GM04503 (cell line): Measurements from ENCODE around the gene GET4.

ENCODE experiments used
- DNase-seq: peaks from one replicate; pipeline ENCODE4 v3.0.0-alpha.2; 2012; ENCODE audit warnings: low read depth

Gene GET4

DNA sequence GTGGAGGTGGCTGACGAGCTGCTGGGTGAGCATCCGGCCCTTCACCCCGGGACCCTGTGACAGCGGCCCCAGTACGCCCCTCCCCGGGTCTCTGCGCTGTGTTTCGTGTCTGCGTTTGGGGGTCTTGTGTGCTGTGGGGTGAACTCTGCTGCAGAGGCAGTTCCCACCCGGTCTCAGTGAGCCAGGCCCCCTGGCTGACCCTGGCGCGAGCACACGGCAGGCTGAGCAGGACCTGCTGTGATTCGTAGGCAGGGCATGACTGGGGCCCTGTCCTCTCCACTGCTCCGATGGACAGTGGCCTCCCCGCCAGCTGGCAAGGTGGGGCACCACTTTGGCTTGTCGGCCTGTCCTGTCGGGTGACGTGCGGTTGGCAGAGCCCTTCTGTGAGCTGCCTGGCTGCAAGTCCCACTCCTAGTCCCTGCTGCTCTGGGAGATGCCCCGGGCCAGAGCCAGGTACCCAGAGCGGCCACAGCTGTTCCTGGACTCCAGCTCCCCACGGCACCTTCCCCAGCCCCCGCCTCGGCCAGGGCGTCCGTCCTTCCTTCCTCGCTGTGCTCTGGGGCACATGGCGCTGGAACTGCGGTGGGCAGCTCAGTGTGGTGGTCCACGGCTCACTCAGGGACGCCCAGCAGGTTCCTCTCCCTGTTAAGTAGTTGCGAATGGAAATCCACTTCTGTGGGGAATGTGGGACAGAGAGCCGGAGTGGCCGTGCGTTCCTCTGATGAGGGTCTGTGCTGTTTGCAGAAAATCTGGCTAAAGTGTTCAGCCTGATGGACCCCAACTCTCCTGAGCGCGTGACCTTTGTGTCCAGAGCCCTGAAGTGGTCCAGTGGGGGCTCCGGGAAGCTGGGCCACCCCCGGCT is 10.5 kb downstream of the GET4 start:
- no peak for DNase-seq

DNA sequence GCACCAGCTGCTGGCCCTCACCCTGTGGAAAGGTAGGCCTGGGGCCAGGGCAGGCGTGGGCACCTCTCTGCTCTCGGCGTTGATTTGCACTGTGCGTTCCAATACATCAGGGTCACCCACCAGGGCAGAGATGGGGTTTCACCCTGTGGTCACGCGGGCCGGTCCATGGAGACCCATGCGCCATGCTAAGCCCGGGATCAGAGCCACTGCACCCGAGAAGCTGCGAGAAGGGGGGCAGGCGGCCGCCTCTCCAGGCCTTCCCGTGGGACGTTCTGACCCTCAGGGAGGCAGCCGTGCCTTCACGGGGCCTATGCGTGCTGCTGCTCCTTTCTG is 11.1 kb downstream of the GET4 start:
- DNase-seq: no peak

DNA sequence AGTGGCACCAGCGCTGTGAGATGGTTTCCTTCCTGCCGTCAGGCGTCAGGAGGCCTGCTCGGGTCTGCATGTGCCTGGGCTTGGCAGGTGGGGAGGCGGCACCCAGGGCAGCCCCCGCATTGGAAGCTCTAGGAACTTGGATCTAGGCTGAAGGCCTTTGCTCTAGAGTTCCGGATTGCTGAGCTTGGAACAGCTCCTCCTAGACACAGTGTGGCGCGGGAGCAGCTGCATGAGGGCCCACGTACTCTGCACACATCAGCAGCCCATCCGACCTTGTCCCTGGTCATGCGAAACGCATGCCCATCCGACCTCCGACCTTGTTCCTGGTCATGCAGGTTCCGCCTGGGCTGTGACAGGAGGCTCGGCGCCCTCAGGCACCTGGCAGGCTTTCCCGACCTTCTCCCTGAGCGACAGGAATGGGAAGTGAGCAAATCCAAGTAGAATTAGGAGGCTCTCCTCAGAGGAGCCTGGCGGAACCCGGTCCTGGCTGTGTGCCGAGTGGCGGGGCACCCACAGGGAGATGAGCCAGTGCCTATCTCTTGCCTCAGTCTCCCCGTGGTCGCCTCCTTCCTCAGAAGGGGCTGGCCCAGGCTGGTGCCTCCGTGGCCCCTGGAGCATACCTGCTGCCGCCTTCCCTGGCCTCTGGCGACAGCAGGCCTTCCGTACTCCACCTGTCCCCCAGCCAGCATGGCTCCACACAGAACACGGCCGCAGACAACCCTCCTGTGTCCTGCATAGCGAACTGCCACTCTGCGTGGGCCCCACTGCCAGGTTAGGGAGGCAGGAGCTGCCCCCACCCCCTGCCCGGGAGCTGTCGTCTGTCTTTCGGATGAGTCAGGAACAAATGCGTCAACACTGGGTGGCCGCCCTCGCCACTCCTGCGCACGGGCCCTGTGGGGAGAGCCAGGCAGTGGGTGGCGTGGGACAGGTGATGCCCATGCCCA is 12.0 kb downstream of the GET4 start:
- no peak for DNase-seq

DNA sequence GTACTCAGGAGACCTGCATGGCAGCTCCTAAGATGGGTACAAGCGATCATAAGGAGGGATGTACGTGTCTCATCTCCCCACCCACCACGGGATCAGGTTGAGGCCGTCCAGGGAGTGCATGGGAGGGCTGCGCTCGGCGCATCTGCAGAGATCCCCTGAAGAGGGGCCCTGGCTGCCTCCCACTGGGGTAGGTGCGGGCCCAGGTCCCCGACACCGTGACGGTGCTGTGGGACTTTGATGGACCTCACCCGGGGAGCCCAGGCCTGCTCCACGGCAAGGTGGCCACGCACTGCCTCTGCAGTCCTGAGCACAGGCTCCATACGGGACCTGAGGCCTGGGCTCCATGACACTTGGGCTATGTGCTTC is 12.7 kb downstream of the GET4 start:
- DNase-seq: no peak

DNA sequence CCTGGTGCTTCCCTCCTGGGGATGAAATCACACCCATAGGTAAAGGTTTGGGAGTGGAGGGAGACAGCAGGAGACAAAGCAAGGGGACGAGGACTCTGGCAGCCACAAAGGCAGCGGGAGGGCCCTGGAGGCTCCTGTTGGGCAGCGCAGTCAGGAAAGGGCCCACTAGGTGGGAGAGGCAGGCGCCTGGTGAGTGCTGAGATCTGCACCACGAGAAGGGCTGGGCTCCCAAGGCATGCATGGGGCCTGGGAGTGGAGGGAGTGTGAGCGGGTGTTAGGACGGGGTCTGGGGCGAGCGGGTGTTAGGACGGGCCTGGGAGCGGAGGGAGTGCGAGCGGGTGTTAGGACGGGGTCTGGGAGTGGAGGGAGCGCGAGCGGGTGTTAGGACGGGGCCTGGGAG is 13.0 kb downstream of the GET4 start:
- no peak for DNase-seq

DNA sequence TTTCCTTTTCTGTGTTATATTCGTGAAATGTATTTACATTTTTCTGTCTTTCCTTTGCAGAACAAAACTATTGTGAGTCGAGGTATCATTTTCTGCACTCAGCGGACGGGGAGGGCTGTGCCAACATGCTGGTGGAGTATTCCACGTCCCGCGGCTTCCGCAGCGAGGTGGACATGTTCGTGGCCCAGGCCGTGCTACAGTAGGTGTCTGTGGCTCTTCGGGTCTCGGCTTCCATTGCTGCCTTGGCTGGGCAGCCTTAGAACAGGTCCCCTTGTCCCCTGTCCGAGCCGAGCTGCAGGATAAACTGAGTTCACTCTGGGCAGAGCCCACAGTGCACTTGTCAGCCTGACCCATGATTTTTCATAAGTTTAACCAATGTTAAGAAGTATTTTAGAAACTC is 14.5 kb downstream of the GET4 start:
- DNase-seq: no peak

DNA sequence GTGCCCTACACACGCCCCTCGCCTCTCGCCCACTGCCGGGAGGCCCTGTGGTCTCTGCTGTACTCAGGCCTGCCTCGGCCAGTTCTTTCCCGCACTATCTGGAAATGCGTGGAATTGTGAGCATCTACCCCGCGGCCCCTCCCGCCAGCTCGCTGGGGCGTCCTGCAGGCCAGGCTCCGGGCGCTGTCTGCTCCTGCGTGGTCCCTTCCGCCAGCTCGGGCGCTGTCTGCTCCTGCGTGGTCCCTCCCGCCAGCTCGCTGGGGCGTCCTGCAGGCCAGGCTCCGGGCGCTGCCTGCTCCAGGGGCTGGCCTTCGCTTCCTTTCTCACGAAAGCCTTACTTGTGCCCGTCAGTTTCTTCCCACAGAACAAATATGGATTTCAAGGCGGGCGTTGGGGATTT is 14.9 kb downstream of the GET4 start:
- DNase-seq: no peak

DNA sequence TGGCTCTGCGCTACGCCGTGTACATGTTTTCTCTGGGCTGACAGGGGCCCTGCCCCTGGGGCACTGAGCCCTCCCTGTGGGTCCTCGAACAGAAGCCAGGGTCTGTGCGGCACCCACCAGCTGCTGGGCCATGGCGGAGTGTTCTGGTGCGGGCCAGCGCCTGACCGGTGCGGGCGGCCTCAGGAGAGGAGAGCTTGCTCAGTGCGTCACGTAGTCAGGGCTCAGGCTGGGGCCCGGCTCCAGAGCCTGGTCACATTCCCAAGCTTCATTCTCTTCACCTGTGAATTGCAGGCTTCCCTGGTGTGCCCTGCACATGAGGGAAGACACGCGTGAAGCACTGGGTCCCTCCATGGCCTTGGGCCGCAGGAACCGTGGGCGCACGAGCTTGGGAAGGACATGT is 15.5 kb downstream of the GET4 start:
- DNase-seq: no peak

DNA sequence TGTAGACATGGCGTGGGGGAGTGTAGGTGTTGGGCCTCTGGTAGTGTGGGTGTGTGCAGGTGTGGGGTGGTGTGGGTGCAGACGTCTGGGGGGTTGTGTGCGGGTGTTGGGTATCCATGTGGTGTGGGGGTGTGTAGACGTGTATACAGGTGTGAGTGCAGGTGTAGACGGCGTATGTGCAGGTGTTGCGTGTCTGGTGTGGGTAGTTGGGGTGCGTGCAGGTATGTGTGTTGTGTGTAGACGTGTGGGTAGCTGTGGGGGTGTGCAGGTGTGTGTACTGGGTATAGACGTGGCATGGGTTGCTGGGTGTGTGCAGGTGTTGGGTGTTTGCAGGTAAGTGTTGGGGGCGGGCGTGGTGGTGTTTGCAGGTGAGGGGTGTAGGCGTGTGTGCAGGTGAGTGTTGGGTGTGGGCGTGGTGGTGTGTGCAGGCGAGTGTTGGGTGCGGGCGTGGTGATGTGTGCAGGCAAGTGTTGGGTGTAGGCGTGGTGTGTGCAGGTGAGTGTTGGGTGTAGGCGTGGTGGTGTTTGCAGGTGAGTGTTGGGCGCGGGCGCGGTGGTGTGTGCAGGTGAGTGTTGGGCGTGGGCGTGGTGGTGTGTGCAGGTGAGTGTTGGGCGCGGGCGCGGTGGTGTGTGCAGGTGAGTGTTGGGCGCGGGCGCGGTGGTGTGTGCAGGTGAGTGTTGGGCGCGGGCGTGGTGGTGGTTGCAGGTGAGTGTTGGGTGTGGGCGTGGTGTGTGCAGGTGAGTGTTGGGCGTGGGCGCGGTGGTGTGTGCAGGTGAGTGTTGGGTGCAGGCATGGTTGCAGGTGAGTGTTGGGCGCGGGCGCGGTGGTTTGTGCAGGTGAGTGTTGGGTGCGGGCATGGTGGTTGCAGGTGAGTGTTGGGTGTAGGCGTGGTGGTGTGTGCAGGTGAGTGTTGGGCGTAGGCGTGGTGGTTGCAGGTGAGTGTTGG is 16.6 kb downstream of the GET4 start:
- no peak for DNase-seq

DNA sequence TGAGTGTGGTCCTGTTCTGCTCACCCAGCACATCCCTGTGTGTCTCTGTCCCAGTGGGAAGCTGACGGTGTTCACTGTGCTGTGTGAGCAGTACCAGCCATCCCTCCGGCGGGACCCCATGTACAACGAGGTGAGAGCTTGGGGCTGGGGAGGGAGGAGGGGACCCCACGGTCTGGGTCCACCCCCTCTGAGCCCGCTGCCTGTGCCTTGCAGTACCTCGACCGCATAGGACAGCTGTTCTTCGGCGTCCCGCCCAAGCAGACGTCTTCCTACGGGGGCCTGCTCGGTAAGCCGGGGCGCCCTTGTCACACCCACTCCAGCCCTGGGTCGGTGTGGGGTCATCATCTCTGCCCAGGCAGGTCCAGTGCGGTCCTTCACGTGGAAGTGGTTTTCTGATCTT is 17.3 kb downstream of the GET4 start:
- DNase-seq: no peak

DNA sequence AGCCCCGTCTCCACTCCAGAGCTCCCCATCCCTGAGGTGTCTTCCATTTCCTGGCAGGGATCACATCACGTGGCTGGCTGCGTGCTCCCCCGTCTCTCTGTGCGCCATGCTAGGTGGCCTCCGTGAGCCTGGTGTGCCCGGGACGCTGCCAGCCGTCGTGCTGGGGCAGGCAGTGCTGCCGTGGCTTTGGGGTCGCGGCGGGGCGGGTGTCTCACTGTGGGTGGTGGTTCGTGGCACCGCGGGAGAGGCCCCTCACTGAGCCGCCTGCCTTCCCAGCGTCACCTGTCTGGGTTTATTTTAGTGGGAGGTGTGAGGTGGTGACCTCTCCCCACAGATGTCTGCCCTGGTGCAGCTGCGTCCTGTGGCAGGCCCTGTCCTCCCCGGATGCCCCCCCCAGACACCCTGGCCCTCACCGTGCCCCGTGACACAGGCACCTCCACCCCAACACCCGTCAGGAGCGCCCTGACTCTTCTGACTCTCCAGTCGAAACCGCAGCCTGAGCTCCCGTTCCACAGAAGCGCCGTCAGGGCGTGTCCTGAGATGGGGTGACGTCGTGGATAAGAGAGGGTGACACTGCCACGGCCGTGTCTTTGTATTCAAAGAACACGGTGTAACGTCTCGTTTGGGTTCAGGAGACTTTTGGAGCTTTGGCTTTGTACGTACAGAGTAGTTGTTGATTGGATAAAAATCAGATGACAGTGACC is 18.0 kb downstream of the GET4 start:
- no peak for DNase-seq

DNA sequence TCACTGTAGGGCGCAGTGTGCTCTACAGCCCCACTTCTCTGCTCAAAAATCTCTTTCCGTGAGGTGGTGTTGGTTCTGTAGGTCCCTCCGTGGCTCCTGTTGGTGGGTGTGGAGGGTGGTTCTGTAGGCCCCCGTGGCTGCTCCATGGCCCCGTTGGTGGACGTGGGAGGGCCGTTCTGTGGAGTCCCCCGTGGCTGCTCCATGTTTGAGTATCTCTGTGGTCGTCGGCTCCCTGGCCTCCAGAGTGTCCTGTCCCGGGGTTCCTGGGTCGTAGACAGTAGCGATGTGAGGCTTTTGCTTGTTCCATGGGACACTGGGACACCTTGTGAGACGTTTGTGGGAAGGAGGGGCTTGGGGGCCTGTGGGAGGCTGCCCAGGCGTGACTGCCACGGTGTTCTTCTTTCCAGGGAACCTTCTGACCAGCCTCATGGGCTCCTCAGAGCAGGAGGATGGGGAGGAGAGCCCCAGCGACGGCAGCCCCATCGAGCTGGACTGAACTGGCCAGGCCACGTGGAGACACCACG is 18.6 kb downstream of the GET4 start:
- DNase-seq: no peak

DNA sequence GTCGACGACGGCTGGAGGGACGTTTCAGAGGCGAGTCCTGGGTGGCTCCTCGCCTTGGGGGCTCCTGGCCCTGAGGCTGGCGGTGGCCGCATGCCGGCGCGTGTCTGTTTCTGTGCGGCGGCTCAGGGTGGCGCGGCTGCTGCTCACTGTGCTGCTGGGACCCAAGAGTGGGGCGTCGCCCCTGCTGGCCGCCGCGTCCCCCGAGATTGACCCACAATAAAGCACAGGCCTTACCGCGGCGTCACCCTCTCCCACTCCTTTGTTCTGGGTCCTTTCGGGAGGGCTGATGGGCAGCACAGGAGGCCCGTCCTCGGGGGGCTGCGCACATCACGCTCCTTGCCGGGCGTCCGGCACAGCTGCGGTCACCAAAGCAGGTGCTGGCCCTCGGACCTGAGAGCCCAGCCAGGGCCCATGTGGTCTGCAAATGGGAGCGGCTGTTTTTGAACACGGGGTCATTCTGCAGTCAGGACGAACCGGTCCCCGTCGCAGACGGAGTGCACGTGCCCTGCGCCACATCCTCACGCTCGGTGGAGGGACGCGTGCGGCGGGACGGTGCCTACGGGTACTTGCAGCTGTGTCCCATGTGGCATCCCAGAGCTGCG is 19.2 kb downstream of the GET4 start:
- DNase-seq: no peak

DNA sequence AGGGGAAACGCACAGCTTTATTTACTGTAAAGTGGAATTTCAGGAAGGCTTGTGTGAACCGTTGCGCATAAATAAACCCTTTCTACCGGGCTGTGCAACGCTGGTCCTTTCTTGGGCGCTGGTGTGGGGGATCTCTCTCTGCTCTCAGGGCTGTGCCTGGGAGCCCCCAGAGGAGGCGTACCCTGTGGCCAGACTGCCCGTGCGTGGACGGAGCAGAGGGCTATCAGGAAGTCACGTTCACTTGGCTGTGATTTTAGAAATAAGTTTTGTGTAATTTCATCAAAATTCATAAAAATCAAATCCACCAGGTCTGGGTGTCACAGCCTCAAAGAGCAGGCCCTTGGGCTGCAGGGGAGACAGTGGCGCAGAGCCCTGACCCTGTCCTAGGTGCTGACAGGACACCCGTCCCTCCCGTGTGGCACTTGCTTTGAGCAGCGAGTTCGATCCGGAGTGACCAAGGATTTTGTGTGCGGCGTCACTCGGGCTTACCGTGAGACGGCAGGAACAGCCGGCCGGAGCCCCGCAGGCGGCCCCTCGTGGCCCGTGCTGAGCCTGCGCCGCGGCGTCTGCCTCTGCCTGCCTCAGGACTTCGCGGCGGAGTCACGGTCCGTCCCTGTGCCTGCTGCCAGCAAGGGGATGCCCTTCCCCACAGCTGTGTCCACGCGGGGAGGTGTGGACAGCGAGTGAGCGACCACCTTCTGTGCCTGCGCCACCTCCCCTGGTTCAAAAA is 20.2 kb downstream of the GET4 start:
- DNase-seq: no peak

DNA sequence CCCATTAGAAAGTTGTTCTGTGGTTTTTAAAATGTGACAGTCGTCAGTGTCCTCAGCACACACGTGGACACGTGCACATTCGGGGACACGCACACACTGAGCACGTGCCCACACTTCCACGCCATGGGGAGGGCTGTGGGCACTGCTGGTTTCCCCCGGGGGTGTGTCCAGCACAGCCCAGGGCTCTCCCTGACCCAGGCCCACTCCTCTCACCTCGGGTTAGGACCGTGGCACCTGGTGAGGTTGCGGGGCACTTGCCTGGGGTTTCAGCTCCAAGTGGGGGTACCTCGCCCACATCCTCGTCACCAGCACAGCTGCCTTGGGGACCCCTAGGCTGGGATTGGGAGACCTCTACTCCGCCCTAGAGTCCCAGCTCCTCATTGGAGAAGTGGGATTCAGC is 20.7 kb downstream of the GET4 start:
- no peak for DNase-seq

DNA sequence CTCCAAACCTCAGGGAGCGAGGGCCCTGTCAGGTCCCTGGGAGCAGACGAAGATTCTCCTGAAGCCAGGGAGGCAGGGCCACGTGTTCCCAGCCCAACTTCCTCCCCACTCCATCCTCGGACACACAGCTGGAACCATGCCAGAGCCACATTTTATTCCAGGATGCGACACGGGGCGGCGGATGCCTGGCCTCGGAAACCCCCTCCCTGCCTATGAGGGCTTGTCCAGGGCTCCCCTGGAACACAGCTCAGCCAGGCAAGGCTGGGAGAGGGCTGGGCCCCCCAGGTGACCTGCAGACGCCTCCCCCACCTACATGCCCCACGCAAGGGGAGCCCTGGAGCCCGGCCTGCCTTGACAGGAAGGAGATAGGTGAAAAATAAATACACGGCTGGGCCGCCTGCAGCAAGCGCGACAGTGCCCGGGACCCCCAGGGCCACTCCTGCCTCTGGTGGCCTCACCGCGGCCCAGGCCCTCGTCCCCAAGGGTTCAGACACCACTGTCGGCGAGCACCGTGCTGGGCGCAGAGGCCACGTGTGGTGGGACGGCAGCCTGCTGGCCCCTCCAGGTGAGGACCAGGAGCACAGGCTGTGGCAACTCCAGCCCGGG is 21.5 kb downstream of the GET4 start:
- no peak for DNase-seq

DNA sequence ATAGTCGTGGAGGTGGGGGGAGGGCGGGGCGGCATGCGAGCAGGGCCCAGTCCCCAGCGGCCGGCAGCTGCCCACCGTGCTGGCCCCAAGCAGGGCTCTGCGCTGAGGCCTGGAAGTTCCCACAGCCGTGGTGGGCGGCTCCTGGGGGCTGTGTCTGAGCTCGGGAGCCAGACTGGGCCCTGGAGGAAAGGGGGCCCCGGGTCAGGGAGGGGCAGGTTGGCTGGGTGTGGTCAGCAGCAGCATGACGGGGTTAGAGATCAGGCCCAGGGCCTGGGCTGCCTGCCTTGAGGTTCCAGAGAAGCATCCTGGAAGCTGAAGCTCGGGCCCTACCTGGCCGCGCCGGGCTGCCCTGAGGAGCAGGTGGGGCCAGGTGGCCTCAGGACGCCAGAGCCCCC is 22.1 kb downstream of the GET4 start:
- no peak for DNase-seq

DNA sequence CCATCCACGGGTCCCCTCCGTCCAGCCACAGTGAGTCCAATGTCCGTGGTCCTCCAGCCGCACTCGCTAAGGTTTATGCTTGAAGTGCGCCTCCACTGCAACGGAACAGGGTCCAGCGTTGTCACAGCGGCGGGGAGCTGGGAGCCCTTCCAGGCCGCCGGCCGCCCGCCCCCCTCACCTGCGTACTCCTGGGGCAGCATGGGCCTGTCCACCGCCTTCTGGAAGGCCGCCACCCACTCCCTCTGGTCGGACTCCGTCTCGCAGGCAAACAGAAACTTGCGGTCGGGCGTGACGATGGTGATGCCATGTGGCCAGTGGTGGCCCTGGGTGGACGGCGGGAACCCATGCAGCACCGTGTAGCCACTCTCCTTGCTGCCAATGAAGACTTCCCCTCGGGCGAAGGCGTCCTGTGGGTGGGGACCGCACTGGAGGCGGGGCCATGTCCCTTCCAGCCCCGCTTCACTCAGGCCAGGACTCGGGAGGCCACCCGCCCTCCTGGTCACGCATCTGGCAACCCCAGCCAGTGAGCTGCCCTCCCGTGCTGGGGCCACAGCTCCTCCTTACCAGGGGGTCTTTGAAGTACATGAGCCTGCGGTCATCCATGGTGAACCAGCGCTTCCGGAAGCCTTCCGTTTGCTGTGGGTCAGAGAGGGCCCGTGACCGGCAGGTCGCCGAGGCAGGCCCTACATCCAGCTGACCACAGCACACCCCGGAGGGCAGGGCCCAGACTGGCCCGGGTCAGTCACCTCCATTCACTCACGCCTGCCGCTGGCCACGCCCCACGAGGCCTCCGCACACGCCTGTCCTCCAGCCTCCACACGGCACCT is 22.7 kb downstream of the GET4 start:
- DNase-seq: no peak

DNA sequence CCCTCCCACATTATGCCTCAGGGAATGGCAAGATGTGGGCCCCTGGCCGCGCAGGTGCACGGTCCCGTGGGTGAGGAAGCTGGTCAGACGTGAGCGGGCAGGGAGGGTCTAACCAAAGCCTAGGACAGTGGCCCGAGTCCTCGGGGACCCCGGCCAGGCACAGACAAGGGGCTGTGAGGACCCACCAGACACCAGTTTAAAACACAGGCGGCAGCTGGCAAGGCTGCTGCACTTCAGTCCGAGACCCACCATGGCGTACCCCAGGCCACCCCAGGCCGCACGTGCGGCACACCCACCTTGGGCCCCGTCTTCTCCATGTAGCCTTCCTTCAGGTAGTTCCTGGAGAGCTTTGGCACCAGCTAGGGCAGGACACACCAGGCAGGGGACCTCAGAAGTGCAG is 23.5 kb downstream of the GET4 start:
- DNase-seq: no peak
